ENCODE data around the gene RSPH10B2. TPM values are rescaled to one million over a fixed set of nuclear protein-coding genes. Genes with fewer than 3 reads are reported as not detected.
A peak's percentile ranks its signal among the peaks of the same experiment; 100 is the strongest.
"Not testable (repeated sequence)": the region's sequence is repeated elsewhere in the genome, so short reads cannot be mapped to it uniquely, and the experiment has no call there.

The RSPH10B2 gene
- total and polyA plus RNA-seq, 8 donors = 0.06 to 0.37 TPM; not detected in 6

GRCh38 chr7:6826151-6826550 lies 72.2 kb downstream of the RSPH10B2 start, which contains the start of gene CCZ1B:
CCZ1B (minus strand) TSS chr7:6826275; CDS start chr7:6826197, 78 bp downstream.
- peak within 1 kb of the TSS; percentile 29 to 69 (median 58) for H3K27ac ChIP-seq

GRCh38 chr7:6827180-6827579 lies 73.3 kb downstream of the RSPH10B2 start:
- ATAC-seq = peak in 2 of 4 donors; percentile 23 to 46
- FAIRE-seq; H3K4me1 ChIP-seq; DNase-seq; H3K27me3 ChIP-seq; intact Hi-C loops (cut with DNase I); H3K27ac ChIP-seq; H3K9me3 ChIP-seq; H3K4me3 ChIP-seq; H3K36me3 ChIP-seq: not testable (repeated sequence)
- WGBS, 2 donors = 39 to 58% methylated on average over 7 to 12 of the region's 12 CpGs

More at GRCh38 chr7:6826151-6826550, 72.2 kb downstream of the RSPH10B2 start, which contains the start of gene CCZ1B:
- FAIRE-seq; intact Hi-C loops (cut with DNase I); H3K4me1 ChIP-seq; H3K27me3 ChIP-seq; H3K36me3 ChIP-seq; H3K9me3 ChIP-seq: not testable (repeated sequence)
- DNase-seq (peak; percentile 63 to 90 (median 76)), ATAC-seq (peak; percentile 98 to 99 (median 99))
- peak within 1 kb of the TSS; percentile 26 to 66 (median 39) for H3K4me3 ChIP-seq
- WGBS, 2 donors = 1% methylated on average over 21 to 26 of the region's 35 CpGs

- H3K36me3 ChIP-seq; H3K27me3 ChIP-seq; intact Hi-C loops (cut with DNase I); H3K9me3 ChIP-seq; FAIRE-seq; H3K4me3 ChIP-seq; ATAC-seq; H3K4me1 ChIP-seq; DNase-seq; H3K27ac ChIP-seq: not testable (repeated sequence)
- WGBS, 2 donors = 50 to 57% methylated on average over 3 of the region's 5 CpGs
Measured at GRCh38 chr7:6829616-6830015, 75.7 kb downstream of the RSPH10B2 start.

- H3K27ac ChIP-seq; H3K4me3 ChIP-seq; FAIRE-seq; intact Hi-C loops (cut with DNase I); DNase-seq; H3K36me3 ChIP-seq; H3K27me3 ChIP-seq; ATAC-seq; H3K4me1 ChIP-seq; H3K9me3 ChIP-seq: not testable (repeated sequence)
- WGBS, 2 donors = 68 to 75% methylated on average over 6 of the region's 6 CpGs
Measured at GRCh38 chr7:6830026-6830425, 76.1 kb downstream of the RSPH10B2 start.

GRCh38 chr7:6831018-6831725 lies 77.3 kb downstream of the RSPH10B2 start:
- ATAC-seq = no peak
- Histone ChIP-seq H3K9me3 (no peaks in the 10 kb centered on the region), H3K4me1 (no peaks in the 10 kb centered on the region), H3K27ac (no peak overlapping the region), H3K4me3 (no peak overlapping the region), H3K27me3 (peaks cover 0 to 6% (median 0%) of the 10 kb centered on the region in 4 donors), H3K36me3 (no peaks in the 10 kb centered on the region)
- TF ChIP-seq, protein P1, sequence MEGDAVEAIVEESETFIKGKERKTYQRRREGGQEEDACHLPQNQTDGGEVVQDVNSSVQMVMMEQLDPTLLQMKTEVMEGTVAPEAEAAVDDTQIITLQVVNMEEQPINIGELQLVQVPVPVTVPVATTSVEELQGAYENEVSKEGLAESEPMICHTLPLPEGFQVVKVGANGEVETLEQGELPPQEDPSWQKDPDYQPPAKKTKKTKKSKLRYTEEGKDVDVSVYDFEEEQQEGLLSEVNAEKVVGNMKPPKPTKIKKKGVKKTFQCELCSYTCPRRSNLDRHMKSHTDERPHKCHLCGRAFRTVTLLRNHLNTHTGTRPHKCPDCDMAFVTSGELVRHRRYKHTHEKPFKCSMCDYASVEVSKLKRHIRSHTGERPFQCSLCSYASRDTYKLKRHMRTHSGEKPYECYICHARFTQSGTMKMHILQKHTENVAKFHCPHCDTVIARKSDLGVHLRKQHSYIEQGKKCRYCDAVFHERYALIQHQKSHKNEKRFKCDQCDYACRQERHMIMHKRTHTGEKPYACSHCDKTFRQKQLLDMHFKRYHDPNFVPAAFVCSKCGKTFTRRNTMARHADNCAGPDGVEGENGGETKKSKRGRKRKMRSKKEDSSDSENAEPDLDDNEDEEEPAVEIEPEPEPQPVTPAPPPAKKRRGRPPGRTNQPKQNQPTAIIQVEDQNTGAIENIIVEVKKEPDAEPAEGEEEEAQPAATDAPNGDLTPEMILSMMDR (IDR thresholded peaks at IDR 0.05) = no peak
- intact Hi-C loops (cut with DNase I) = no loop called here
- DNase-seq = no peak
- FAIRE-seq = no peak
- 56 to 60% methylated on average over 7 of the region's 7 CpGs for WGBS, 2 donors

GRCh38 chr7:6833636-6834035 lies 79.7 kb downstream of the RSPH10B2 start:
- no peak for DNase-seq
- Histone ChIP-seq H3K27ac (no peak overlapping the region), H3K4me3 (no peak overlapping the region), H3K4me1 (no peaks in the 10 kb centered on the region), H3K27me3 (peaks cover 0 to 6% (median 0%) of the 10 kb centered on the region in 4 donors), H3K9me3 (no peaks in the 10 kb centered on the region), H3K36me3 (no peaks in the 10 kb centered on the region)
- FAIRE-seq = no peak
- TF ChIP-seq, protein P1 (IDR thresholded peaks at IDR 0.05) = no peak
- intact Hi-C loops (cut with DNase I) = no loop called here
- no peak for ATAC-seq
- 62 to 76% methylated on average over 6 of the region's 6 CpGs for WGBS, 2 donors

DNA sequence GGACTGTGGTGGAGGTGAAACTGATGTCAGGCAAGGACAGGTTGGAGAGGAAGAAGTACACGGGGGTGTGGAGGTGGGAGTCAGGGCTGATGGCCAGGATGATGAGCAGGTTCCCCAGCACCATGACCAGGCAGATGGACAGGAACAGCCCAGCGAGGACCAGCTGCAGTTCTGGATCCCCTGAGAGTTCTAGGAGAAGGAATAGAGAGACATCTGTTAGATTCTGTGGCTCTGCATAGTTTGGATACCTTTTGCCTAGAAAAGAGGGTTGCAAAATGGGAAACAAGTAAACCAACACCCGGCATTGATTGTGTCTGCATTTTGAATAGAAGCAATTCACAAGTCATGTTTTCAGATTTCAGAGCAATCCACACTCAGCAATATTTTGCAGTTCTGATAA lies 81.6 kb downstream of the RSPH10B2 start:
- FAIRE-seq; H3K9me3 ChIP-seq; H3K27ac ChIP-seq; H3K4me3 ChIP-seq; intact Hi-C loops (cut with DNase I); ATAC-seq; H3K36me3 ChIP-seq; DNase-seq; H3K4me1 ChIP-seq: not testable (repeated sequence)
- peaks cover 0 to 13% (median 0%) of the 10 kb centered on the region in 4 donors for H3K27me3 ChIP-seq
- WGBS, 2 donors = 41 to 61% methylated on average over 2 to 3 of the region's 3 CpGs

GRCh38 chr7:6837081-6837480 lies 83.2 kb downstream of the RSPH10B2 start:
- WGBS, 2 donors = 61 to 64% methylated on average over 10 of the region's 10 CpGs
- H3K4me1 ChIP-seq; intact Hi-C loops (cut with DNase I); H3K9me3 ChIP-seq; H3K36me3 ChIP-seq; H3K27ac ChIP-seq; FAIRE-seq; H3K4me3 ChIP-seq; ATAC-seq; DNase-seq: not testable (repeated sequence)
- peaks cover 0 to 17% (median 0%) of the 10 kb centered on the region in 4 donors for H3K27me3 ChIP-seq

DNA sequence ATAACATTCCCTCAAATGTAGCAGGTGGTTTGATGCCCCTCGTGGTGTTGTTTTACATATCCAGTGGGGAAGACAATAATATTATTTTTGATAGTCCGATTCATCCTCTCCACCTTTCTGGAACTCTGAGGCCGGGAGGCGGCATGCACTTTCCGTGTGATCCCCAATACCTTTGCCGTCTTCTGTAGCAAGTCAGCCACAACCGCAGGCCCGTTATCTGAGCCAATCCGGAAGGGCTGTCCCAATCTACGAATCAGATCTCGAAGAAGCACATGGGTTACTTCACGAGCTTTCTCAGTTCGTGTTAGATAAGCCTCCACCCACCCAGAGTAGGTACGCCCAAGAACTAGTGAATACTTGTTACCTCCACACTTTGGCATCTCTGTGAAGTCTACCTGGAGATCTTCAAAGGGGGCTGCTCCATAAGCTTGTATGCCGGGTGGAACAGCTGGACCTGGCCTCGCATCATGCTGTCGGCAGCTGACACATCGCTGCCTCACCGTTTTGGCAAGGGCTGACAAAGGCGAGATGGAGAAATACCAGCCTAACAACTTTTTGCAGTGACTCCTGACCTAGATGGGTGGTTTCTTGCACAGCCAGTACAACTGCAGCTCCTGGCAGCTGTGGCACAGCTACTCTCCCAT lies 88.5 kb downstream of the RSPH10B2 start:
- H3K4me3 ChIP-seq; H3K36me3 ChIP-seq; H3K4me1 ChIP-seq; DNase-seq; ATAC-seq; intact Hi-C loops (cut with DNase I); FAIRE-seq; H3K9me3 ChIP-seq; H3K27ac ChIP-seq: not testable (repeated sequence)
- peaks cover 0 to 10% (median 0%) of the 10 kb centered on the region in 4 donors for H3K27me3 ChIP-seq
- 40 to 51% methylated on average over 20 of the region's 20 CpGs for WGBS, 2 donors

- H3K9me3 ChIP-seq; H3K36me3 ChIP-seq; H3K4me1 ChIP-seq; DNase-seq; intact Hi-C loops (cut with DNase I); H3K4me3 ChIP-seq; H3K27ac ChIP-seq; ATAC-seq; FAIRE-seq: not testable (repeated sequence)
- H3K27me3 ChIP-seq = peaks cover 0 to 10% (median 0%) of the 10 kb centered on the region in 4 donors
- WGBS, 2 donors = 11 to 19% methylated on average over 5 of the region's 5 CpGs
Measured at GRCh38 chr7:6843092-6843491, 89.2 kb downstream of the RSPH10B2 start.
